Suprapubic skin (tissue), 4 donors: ENCODE measurements around the gene C16orf78. TPM values are rescaled to one million over a fixed set of nuclear protein-coding genes. Genes with fewer than 3 reads are reported as not detected.
"Not testable (repeated sequence)": the region's sequence is repeated elsewhere in the genome, so short reads cannot be mapped to it uniquely, and the experiment has no call there.

ENCODE experiments used
- DNase-seq, 2 donors: peaks; one replicate each; pipeline ENCODE4 v3.0.0-alpha.2; 2019; ENCODE audit warnings: low spot score in 2 of 2
- H3K27ac ChIP-seq: fragments of 200-600 bp; sonication (generic); one replicate; pipeline ENCODE4 v1.5.1; 2019
- H3K27me3 ChIP-seq: fragments of 200-600 bp; sonication (generic); one replicate; pipeline ENCODE4 v1.5.1; 2019
- H3K36me3 ChIP-seq: fragments of 200-600 bp; sonication (generic); one replicate; pipeline ENCODE4 v1.5.1; 2019
- H3K4me1 ChIP-seq: fragments of 200-600 bp; sonication (generic); one replicate; pipeline ENCODE4 v1.5.1; 2019
- H3K4me3 ChIP-seq: fragments of 200-600 bp; sonication (generic); one replicate; pipeline ENCODE4 v1.5.1; 2019; ENCODE audit warnings: mild to moderate bottlenecking
- H3K9me3 ChIP-seq: fragments of 200-600 bp; sonication (generic); one replicate; pipeline ENCODE4 v1.5.1; 2019
- CTCF ChIP-seq, 2 donors: fragments of 200-600 bp in 1 of 2; fragments of 450-650 bp in 1 of 2; sonication (generic) in 1 of 2; IDR thresholded peaks; one replicate each; pipeline ENCODE4 v1.5.1; 2016 to 2019; ENCODE audit warnings: antibody characterized with exemption in 2 of 2, mild to moderate bottlenecking in 1 of 2, moderate library complexity in 1 of 2
- EP300 ChIP-seq: sonication (generic); formaldehyde crosslinking; IDR thresholded peaks from one replicate; pipeline ENCODE4 v1.6.1; 2017; ENCODE audit warnings: antibody characterized with exemption
- POLR2A ChIP-seq, 2 donors: fragments of 450-650 bp; IDR thresholded peaks; one replicate each; pipeline ENCODE4 v1.6.1; 2017; ENCODE audit warnings: antibody characterized with exemption in 2 of 2, mild to moderate bottlenecking in 2 of 2, moderate library complexity in 2 of 2
- POLR2AphosphoS5 ChIP-seq, 3 donors: sonication (generic); formaldehyde crosslinking; IDR thresholded peaks; one replicate each; pipeline ENCODE4 v1.6.1; 2017; ENCODE audit warnings: antibody characterized with exemption in 3 of 3
- WGBS: methylation state at CpG from one replicate; pipeline ENCODE4 v1.1.5; 2018; 5-methylcytosine and 5-hydroxymethylcytosine counted together
- total RNA-seq, 4 donors: library from RNA; depleted of rRNA; stranded (reverse); fragments of >200 nt; gene quantifications; one replicate each; pipeline ENCODE4 v1.1.0, GENCODE V29; 2016

C16orf78 gene
- total RNA-seq, 4 donors from 2014 or later, result not detected

DNA sequence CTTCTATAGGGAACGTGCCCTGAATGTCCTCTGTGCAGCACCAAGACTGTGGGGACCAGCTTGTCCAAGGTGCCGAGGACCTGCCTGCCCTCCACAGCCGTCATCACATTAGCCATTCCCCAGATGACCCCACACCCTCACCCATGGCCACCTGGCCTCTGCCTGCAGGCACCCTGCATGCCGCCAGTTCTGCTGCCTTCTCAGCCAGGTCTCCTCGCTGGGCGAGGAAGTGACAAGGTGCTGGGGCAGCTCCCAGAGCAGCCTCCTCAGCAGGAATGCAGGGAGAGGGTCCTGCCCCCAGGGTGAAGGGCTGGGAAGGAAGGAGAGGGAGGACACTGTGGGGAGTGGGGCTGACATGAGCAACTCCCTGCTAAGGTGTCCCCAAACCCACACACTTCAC is 18.6 kb upstream of the C16orf78 start:
- TF ChIP-seq CTCF (IDR thresholded peaks at IDR 0.05) (no peak), POLR2AphosphoS5 (IDR thresholded peaks at IDR 0.05) (no peak), EP300 (no peak), POLR2A (IDR thresholded peaks at IDR 0.05) (no peak)
- Histone ChIP-seq H3K4me1 (peaks cover 3% of the 10 kb centered on the region), H3K9me3 (no peaks in the 10 kb centered on the region), H3K27me3 (peaks cover 30% of the 10 kb centered on the region), H3K27ac (no peak overlapping the region), H3K4me3 (no peak overlapping the region), H3K36me3 (no peaks in the 10 kb centered on the region)
- no peak for DNase-seq
- 62% methylated on average over 6 of the region's 6 CpGs for WGBS

DNA sequence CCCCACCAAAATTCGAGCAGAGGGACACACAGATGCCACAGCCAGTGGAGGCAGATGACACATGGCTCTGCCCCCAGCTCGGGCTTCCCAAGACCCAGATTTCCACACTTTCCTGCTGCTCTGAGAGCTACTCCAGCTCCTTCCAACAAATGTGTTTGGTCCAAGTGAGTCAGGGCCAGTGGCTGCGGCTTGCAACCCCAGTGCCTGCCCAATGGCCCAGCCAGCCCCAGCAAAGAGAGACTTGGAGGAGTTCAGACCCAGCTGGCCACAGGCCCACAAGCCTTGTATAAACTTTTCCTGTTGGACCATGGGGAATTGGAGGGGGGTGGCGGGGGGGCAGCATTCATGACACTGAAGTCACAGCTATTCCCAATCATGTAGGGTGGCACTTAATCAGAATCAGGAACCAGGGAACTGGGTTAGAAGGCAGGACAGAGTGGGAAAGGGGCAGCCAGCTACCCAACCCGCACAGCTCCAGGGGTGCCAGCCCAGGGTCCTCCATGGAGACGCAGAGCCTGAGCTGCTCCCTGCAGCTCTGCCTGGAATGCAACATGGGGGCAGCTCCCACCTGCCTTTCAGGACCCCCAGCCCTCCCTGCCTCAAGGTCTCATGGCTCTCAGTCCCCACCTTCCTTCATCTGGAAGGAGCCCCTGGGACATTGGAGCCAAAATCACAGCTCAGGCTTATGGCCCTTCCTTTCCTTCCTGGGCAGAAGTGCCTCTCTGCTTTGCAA is 17.5 kb upstream of the C16orf78 start:
- H3K9me3 ChIP-seq, result no peaks in the 10 kb centered on the region
- no peak overlapping the region for H3K4me3 ChIP-seq
- 43% methylated on average over 3 of the region's 6 CpGs for WGBS
- peaks cover 19% of the 10 kb centered on the region for H3K27me3 ChIP-seq
- peak in 1 of 2 donors; percentile 56 for DNase-seq
- peaks cover 3% of the 10 kb centered on the region for H3K4me1 ChIP-seq
- H3K36me3 ChIP-seq, result no peaks in the 10 kb centered on the region
- TF ChIP-seq EP300 (no peak), POLR2A (IDR thresholded peaks at IDR 0.05) (no peak), POLR2AphosphoS5 (IDR thresholded peaks at IDR 0.05) (no peak), CTCF (IDR thresholded peaks at IDR 0.05) (no peak)
- no peak overlapping the region for H3K27ac ChIP-seq

GRCh38 chr16:49356728-49357488 is 16.7 kb upstream of the C16orf78 start:
- Histone ChIP-seq H3K27me3 (peaks cover 17% of the 10 kb centered on the region), H3K9me3 (no peaks in the 10 kb centered on the region), H3K4me1 (peaks cover 3% of the 10 kb centered on the region), H3K36me3 (no peaks in the 10 kb centered on the region), H3K4me3 (no peak overlapping the region), H3K27ac (no peak overlapping the region)
- DNase-seq, result peak in 1 of 2 donors; percentile 28
- TF ChIP-seq EP300 (no peak), CTCF (IDR thresholded peaks at IDR 0.05) (no peak), POLR2AphosphoS5 (IDR thresholded peaks at IDR 0.05) (no peak), POLR2A (IDR thresholded peaks at IDR 0.05) (no peak)
- WGBS, result 70% methylated on average over 20 of the region's 20 CpGs

- Histone ChIP-seq H3K36me3 (no peaks in the 10 kb centered on the region), H3K4me3 (no peak overlapping the region), H3K4me1 (peaks cover 3% of the 10 kb centered on the region), H3K27me3 (peaks cover 14% of the 10 kb centered on the region), H3K27ac (no peak overlapping the region), H3K9me3 (no peaks in the 10 kb centered on the region)
- TF ChIP-seq POLR2A (IDR thresholded peaks at IDR 0.05), result no peak
- TF ChIP-seq CTCF (IDR thresholded peaks at IDR 0.05), result no peak
- no peak for TF ChIP-seq POLR2AphosphoS5 (IDR thresholded peaks at IDR 0.05)
- no peak for TF ChIP-seq EP300
- WGBS, result 48% methylated on average over 4 of the region's 4 CpGs
- DNase-seq, result no peak
Observed at GRCh38 chr16:49359591-49359990, 14.0 kb upstream of the C16orf78 start.

GRCh38 chr16:49361731-49362130 is 11.9 kb upstream of the C16orf78 start:
- not testable (repeated sequence) for H3K4me3 ChIP-seq, H3K4me1 ChIP-seq, H3K36me3 ChIP-seq, H3K9me3 ChIP-seq, H3K27ac ChIP-seq, H3K27me3 ChIP-seq
- peak in 1 of 2 donors; percentile 16 for DNase-seq
- WGBS, result 75% methylated on average over 6 of the region's 6 CpGs
